H4 (cell line): ENCODE data around the gene NEDD4L. TPM values are rescaled to one million over a fixed set of nuclear protein-coding genes. Genes with fewer than 3 reads are reported as not detected.

Experiments used
- DNase-seq: peaks from one replicate; pipeline ENCODE4 v3.0.0-alpha.2; 2015; ENCODE audit warnings: low spot score
- total RNA-seq: library from RNA; depleted of rRNA; stranded (reverse); fragments of >200 nt; shearing (Covaris generic); gene quantifications from 2 replicates; pipeline ENCODE4 v1.2.3, GENCODE V29; 2014

Gene NEDD4L
- total RNA-seq, 1 experiment from 2014 or later, result 20.4 TPM

DNA sequence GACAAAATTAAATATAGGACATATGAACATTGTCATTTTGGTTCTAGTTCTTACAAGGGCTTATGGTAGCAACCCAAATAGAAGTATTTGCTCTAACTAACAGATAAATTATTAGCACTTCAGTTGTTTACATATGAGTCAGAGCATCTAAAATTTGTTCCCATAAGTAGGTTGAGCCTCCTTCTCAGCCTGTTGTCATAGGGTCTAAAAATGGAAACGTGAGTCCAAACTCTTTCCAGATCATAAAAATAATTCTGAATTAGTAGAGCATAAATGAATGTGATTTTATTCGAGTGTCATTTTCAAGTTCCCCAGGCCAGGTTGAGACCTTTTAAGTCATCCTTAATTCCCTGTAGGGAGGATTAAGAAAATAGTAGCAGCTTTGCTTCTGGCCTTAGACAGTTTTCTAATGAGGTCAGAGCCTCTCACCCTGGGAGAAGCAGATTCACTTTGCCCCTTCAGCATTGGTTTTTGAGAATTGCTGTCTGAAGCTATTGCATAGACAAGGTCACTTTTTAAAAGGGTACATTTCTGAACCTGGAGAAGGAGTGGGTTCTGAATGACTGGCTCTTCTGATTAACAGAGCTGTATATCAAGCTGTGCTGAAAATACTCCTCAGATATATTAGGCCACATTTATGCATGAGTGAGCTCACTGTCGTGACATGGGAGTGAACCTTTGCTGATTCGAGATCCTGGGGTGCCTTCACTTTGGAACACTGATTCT, 164.3 kb downstream of the NEDD4L start:
- DNase-seq, result no peak

DNA sequence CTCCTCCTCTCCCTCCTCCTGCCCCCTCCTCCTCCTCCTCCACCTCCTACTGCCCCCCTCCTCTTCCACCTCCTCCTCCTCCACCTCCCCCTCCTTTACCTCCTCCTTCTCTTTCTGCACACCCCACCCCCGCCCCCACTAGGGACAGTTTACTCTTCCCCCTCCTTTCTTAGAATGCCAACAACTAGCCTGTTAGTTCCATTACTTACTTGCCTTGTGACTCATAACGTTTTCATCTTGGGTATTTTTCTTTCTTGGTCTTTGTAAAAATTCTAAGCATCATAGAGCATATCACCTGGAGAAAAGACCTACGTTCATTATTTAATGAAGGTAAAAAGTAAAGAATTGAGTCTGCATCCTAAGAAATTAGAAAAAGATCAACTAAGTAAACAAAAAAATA, 165.3 kb downstream of the NEDD4L start:
- DNase-seq, result no peak

DNA sequence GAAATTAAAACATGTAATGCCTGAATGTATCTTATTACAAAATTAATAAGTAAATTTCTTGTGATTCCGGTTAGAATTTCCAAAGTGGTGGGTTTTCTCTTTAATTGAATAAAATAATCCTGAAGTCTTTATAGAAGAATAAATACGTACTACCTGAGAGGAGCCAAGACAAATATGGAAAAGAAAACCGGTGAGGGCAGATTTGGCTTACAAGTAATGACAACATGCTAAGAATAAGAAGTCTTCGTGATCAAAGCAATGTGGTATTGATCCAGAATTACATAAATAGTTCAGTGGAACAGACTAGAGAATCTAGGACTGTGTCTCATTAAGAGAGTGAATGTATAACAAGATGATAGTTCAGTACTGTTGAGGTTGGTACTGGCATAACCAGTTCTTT, 167.5 kb downstream of the NEDD4L start:
- DNase-seq, result no peak

DNA sequence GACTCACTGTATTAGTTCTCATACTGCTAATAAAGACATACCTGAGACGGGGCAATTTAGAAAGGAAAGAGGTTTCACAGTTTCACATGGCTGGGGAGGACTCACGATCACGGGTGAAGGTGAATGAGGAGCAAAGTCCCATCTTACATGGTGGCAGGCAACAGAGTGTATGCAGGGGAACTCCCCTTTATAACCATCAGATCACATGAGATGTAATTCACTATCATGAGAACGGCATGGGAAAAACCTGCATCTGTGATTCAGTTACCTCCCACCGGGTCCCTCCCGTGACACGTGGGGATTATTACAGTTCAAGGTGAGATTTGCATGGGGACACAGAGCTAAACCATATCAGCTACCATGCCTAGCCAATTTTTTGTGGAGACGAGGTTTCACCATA, 168.2 kb downstream of the NEDD4L start:
- no peak for DNase-seq

DNA sequence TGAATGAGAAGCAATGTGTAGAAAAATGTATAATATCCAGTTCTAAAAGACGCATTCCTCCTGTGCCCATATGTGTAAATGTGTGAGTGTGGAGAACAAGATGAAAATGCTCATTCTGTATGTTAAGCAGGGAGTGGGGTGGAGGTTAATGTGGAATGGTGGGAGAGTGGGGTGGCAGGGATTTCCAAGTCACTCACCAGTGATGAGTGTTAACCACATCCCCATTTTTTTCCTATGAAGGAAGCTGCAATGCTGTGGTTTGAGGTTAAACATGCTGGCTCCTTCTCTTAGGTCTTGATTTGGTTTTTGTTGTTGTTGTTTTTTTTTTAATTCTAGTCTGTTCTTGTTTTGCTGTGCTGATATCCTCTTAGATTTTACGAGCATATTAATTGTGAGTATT, 169.4 kb downstream of the NEDD4L start:
- DNase-seq, result peak; percentile 89

DNA sequence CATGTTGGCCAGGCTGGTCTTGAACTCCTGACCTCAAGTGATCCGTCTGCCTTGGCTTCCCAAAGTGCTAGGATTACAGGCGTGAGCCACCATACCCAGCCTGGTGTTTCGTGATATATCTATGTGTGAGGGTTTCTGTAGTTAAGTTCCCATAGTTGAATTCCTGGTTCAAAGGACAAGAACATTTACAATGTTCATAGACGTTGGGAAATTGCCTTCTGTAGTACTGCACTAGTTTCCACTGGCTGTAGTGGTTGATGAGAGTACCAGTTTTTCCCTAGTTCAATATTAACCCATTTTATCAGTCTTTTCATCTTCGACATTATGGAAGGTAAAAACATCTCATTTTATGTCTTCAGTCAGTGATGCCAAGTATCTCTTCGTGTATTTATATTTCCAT, 171.0 kb downstream of the NEDD4L start:
- no peak for DNase-seq

DNA sequence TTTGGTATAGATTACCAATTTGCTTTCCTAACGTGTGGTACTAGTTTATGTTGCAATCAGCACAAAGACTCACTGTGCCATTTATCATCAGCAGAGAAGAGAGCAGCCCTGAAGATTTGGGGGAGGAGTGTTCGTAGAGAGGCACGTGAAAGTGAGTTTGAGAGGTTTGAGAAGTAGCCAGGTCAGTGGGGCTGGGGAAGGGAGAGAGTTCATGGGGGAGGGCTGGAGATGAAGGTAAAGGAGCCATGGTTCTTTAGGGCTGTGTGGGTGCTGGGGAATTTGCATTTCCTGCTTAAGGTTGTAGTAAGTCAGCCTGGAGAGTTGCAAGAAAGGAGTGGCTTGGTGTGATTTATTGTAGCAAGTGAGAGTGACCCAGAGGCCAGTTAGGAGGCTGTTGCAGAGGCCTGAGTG, 172.1 kb downstream of the NEDD4L start:
- peak; percentile 21 for DNase-seq

DNA sequence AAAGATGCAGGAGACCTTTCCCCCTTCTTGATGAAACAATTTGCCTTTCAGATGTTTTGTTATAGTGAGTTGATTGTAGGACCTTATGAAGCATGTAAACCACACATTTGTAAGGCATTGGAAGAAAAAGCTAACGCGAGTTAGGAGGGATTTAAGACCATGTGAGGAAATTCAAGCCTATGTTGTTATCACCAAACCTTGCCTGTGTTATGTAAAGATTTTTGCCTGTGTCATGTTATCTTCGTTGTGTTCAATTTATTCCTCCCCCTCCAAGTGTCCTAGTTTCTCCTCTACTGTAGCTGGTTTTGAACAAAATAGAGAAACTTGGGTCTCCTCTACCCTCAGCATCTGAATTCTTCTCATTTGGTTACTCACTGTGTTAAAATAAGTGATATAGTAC, 173.0 kb downstream of the NEDD4L start:
- DNase-seq, result no peak

DNA sequence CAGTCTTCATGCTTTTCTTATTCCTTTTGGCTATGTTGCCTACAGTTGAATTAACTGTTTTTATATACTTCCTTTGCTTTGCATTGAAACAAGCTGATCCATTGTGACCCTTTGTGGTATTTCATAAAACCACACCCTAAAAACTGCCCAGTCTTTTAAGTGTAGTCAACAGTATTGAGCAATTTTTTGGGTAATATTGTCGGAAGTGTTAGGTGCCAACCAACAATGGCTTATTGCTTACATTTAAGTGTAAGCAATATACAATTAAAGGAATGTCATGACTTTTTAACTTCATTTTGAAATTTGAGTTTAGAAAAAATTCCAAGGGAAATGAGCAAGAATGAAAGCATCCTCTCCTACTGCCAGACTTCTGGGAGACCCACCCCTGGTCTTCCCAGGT, 174.1 kb downstream of the NEDD4L start:
- DNase-seq, result peak; percentile 42

DNA sequence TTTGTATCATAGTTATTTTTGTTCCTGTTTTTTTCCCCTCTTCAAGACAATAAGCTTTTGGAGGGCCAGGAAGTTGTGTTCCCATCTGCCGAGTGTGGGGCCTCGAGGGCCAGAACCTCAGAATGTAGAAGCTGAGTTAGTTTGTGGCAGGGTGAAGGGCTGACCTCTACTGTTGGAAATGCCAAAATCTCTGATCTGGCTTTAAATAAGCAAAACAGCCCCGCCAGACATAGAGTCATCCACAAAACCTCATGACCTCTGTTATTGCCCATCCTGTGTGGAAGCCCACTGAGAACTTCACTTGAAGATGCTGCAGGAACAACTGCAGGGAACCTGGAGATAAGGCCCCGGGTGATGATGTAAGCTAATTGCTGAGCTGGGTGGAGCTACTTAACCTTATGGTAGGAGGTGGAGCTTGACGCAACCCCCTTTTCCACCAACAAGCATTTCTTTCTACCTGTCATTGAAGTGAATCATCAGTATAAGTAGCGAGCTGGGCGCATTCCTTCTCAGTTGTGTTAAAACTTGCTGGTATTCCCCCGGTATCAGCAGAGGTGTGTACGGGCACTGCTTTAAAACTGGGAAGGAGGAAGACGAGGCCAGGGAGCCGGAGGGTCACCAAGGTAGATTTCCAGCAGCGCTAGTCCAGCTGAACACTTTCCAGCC, 177.2 kb downstream of the NEDD4L start:
- DNase-seq, result peak; percentile 88

DNA sequence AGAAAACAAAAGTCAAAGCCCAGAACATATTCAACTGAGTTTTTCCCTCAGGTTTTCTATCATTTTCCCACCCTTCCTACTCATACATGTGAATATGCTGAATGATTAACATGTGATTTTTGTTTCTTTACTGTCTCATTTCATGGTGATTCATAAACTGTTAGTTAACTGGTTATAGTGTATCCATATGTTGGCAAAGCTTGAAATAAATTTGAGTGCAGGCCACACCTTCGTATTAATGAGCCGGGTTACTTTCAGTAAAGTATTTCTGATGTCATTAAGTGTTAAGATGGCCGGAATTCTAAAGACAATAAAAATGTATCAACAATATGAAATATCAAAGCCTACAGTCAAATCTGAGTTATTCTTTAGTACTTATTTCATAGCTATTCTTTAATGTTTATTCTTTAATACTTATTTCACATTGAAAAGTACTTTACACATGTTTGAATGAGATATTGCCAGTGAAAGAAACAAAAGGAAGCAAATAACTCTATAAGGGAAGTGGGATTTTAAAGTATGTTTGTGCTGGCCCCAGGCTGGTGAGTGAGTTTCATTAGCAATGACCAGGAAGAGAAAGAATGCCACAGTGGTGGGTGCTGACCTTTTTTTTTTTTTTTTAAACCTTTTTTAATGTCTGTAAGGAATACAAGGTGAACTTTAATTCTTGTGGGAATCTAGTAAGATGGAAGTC, 178.6 kb downstream of the NEDD4L start:
- no peak for DNase-seq

DNA sequence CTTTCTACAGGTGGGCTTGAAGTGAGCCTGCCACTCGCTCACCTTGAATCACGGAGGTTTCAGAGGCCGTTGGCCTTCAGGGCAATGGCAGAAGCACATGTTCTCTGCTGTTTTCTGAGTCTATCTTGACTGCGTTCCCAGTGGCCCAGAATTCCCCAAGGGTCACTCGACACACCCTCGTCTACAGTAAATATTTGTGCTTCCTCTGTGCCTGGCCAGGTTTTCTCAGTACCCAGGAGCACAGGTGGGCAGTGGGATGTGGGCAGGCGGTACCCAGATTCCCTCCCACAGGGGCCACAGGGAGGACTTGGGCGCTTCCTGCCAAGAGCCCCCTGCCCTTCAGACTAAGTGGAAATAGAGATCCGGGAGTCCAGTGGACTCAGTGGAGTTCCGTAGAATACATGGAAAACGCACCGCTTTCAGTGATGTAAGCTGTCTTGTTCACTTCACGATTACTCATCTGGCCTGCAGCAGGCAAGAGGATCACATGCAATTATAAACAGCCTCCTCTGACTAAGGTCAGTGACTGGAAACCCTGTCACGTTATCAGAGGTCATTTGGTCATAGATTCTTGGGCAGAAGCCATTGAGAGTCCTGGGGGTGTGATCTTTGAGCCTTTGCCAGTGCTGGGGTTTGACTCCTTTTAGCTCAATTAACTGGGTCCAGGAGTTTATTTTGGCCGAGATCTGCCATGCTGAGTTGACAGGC, 179.8 kb downstream of the NEDD4L start:
- peak; percentile 91 for DNase-seq

DNA sequence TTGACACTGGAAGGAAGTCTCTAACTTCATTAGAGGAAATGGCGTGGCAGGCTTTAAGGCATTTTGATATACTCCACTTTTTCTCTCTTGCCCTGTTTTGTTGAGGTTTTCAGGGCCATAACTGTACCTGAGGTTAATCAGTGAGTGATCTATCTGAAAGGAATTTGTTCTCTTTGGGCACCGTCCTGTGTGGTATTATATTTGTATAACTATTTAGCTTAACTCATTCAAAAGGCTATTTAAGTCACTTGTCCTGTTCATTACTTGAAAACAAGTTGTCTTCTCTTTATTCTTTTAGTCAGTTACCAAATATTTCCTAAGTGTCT, 180.4 kb downstream of the NEDD4L start:
- DNase-seq, result no peak

DNA sequence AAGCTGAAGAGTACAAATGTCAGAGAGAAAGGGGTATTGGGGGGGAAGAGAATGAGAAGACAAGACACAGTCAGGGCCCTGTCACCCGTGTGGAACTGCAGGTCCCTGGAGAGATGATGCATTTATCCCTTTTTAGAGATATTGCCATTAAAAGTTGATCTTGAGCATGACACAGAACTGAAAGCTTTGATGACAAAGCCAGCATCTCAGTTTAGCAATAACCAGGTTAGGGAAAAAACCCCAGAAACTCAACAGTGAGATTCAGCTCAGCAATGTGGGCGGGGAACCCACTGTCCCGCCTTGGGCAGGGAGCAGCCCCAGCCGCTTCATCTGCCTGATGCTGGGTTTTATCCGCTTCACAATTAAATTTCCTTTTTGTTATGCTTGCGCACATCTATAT, 181.1 kb downstream of the NEDD4L start:
- DNase-seq, result no peak

DNA sequence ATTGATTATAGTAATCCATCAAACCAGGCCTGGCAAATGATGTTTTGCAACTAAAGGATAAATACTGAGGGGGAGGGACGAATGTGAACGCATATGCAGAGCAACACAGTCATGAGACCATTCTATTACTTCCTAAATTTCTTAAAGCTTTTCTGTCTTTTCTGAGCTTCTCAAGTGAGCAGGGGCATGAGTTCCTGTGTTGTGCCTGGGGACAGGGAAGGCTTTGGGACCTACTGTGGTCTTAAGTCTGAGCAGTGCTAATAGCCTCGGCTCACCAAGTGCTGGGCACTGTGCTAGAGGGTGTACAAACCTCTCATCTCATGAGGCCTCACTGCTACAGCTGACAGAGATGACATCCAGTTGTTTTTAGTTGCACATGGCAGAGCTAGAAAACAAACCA, 182.4 kb downstream of the NEDD4L start:
- DNase-seq, result no peak

DNA sequence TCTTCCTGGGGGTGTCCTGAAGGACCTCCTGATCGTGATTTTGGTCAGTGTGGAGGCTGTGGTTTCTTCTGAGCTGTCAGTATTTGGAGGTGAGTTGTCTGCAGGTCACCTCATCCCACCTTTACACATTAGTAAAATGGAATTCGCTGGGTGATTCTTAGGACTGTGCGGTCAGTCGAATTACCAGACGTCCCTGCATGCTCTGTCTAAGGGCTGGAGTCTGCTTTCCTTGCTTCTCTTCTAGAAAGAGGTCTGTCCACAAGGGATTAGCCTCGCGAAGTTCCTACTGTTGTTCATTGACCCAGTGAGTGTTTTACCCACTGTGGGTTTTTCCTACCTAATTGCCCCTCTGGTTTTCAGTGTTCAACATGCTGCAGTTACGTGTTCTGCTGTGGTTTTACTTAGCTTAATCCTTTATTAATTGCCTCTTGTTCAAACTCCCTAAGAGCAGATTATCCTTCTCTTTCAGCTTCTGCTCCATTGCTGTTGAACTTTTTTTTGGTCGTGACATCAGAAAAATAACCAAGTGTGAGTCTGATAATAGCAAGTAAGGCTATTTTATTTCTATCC, 183.4 kb downstream of the NEDD4L start:
- no peak for DNase-seq

DNA sequence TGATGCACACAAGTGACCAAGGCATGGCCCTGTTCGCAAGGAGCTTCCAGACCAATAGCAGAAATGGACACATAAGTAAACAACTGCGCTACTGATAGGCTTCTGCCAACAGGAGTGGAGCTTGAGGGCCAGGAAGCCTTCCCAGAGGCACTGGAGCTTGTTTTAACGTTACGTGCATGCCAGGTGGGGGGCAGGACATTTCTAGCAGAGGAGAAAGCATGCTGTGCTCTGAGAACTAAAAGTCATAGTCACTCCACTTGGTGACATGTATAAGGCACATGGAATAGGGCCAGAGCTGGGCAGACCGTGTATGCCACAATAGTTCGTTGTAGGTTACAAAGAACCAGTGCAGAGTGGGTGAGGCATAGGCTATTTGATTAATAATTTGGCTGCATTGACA, 184.2 kb downstream of the NEDD4L start:
- no peak for DNase-seq

DNA sequence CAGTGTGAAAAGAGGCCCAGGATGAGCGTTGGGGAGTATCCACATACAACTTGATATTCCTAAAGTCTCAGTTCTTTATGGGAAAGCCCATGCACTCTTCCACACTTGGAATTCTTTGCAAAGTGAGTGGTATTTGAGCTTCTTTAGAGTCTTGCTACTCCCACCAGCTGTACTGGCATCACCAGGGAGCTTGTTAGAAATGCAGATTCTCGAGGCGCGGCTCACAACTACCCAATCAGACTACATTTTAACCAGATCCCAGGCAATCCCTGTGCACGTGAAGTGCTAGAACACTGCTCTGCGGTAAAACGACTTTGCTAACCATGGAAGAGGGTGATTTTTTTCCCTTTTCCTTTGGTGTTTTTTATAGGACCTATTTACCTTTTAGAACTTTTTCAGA, 184.7 kb downstream of the NEDD4L start:
- DNase-seq, result no peak

DNA sequence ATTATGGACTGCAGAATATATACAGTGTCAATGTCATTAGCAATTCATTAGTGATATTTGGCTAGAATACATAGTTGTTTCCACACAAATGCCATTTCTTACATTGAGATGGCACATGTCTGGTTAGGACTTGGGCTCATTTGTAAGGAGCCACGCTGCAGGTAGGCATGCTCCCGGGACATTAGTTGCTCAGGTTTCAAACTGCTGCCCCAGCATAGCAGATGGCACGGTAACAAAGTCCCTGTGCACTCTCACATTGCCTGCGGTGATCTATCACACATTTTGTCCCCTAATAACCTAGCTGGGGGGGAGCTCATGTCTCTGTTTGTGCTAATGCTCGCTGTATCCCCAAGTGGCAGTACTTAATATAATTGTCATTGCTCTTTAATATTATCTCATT, 185.1 kb downstream of the NEDD4L start:
- DNase-seq, result no peak

DNA sequence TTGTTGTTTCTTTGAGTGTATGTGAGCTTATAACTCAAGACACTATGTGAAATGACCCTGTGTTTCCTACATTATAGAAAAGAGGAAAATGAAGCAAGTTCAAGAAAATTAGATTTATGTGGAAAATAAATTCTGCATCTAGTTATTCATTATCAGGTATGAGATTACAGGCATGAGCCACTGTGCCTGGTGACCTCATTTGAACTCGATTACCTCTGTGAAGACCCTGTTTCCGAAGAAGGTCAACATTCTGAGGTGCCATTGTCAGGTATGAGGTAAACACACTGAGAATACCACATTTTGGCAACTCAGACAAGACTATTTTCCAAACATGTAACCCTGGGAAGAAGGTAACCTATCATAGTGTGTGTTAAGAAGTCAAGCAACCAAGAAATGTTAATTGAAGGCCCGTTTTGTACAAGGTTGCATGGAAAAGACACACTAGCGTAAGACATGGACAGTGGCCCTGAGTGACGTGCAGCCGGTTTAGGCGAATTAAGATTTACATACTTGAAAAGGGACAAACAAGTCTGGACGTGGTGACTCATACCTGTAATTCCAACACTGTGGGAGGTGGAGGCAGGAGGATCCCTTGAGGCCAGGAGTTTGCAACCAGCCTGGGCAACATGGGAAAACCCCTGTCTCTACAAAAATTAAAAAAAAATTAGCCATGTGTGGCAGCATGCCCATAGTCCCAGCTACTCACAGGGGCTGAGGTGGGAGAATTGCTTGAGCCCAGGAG, 186.6 kb downstream of the NEDD4L start:
- DNase-seq, result peak; percentile 15

DNA sequence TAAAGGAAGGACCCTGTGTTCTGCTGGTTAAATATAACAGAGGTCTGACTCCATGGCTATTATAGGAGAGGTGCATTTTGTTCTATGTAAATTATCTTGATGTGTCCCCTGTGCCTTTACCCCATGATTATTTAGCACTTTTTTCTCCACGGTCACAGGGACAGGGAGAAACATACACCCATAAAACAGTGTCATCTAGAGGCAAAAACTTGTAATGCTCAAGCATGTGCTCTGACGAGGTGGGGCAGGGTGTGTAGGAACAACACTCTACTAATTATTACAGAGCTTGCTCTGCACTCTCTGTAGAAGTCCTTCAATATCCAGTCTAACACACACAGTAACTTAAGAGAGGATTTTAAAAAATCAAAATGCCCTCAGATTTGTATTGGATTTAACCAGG, 187.9 kb downstream of the NEDD4L start:
- no peak for DNase-seq

DNA sequence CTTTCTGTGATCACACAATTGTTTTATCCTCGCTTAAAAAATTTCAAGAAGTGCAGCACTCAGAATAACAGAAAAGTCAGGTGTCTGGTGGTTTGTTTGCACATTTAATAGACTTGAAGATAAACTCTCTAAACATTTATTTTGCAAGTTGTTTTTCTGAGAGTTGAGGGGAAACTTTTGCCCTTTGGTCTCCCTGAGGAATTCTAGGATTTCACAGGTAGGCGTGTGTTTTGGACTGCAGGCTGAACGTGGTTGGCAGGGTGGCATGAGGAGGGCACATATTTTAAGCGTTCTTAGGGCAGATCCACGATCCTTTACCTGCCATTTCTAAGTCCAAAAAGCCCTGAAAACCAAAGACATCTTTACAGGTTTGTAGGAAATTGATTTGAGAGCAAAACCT, 188.6 kb downstream of the NEDD4L start:
- DNase-seq, result no peak
